ENCODE measurements around the gene ATXN7L2. TPM values are rescaled to one million over a fixed set of nuclear protein-coding genes. Genes with fewer than 3 reads are reported as not detected.

ATXN7L2 gene
- total RNA-seq, 1 donor from 2014 or later: 10.5 TPM

DNA sequence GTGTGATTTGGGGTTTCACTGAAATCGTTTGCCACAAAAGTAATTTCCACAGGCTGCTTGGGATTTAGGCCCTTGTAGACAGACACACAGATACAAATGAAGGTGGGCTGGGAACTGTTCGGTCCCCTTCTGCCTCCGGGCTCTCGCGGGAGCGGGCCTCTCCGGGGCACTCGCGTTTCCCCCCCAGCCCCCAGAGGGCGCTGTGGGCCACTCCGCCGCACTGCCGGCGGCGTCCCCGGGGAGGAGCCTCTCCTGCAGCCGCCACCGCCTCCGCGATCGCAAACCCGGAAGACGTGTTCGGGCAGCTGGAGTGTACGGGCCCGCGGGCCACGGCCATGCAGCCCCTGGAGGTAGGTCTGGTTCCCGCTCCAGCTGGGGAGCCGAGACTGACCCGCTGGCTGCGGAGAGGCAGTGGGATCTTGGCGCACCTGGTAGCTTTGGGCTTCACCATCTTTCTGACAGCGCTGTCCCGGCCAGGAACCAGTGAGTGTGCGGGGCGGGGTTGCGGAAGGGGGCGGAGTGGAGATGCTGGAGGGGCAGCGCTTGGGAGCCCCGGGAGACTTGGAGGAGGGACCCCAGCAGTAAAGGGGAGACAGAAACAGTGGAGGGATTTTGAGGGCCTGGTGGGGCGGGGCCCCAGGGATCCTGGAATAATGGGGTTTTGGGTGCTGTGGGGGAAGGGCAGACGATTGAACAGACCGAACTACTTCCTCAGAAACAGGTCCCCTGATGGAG, 10.3 kb downstream of the ATXN7L2 start, which contains the start of gene CYB561D1:
CYB561D1 (plus strand) TSS at position 290 of the 735 bp plus-strand sequence; CDS start at position 336, 46 bp downstream.
- intact Hi-C loops (cut with micrococcal nuclease): loop anchor here (1.0 to 5.0 kb wide), 6 partner anchors 11 to 232 kb away; partner anchors contain the start of genes AMIGO1, ATXN7L2, GNAI3 and PSMA5

DNA sequence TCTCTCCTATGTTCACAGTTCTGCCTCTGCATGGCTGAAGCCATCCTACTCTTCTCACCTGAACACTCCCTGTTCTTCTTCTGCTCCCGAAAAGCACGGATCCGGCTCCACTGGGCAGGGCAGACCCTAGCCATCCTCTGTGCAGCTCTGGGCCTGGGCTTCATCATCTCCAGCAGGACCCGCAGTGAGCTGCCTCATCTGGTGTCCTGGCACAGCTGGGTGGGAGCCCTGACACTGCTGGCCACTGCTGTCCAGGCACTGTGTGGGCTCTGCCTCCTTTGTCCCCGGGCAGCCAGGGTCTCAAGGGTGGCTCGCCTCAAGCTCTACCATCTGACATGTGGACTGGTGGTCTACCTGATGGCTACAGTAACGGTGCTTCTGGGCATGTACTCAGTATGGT, 12.0 kb downstream of the ATXN7L2 start:
- intact Hi-C loops (cut with micrococcal nuclease): loop anchor here (2.0 kb wide), 1 partner anchor 69 kb away; the partner anchor contains the start of gene PSMA5

DNA sequence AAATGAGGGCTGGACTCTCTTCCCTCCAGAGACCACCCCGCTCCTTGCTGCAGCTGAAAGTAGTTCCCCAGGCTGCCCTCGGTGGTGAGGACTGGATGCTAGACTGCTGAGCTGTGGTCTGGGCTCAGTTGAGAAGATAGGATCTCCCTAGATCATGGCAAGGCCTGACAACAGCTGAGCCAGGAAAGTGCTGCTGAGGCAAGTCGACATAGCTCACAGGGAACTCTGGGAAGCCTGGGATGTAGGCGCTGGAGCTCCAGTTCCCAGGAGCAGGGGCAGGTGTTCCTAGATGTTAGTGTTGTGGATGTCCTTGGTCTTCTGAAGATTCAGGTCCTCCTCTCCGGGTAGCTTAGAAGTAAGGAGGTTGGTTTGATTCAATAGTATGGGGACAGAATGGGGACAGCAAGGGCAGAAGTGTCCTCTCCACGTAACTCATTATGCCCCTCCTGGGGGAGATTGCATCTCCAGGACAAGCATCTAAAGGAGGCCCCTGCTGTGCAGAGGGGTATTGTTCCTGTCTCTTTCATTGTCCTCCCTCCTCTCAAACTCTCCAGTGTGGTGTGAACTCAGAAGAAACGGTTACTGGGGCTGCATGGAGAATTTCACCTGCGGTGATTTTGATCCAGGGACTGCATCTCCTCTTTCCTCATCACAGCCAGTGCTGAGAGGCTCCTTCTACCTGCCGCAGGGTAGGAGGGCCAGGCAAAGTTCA, 13.9 kb downstream of the ATXN7L2 start:
- intact Hi-C loops (cut with micrococcal nuclease): loop anchor here (1.0 kb wide), 1 partner anchor 35 kb away; no protein-coding TSS in a partner anchor

DNA sequence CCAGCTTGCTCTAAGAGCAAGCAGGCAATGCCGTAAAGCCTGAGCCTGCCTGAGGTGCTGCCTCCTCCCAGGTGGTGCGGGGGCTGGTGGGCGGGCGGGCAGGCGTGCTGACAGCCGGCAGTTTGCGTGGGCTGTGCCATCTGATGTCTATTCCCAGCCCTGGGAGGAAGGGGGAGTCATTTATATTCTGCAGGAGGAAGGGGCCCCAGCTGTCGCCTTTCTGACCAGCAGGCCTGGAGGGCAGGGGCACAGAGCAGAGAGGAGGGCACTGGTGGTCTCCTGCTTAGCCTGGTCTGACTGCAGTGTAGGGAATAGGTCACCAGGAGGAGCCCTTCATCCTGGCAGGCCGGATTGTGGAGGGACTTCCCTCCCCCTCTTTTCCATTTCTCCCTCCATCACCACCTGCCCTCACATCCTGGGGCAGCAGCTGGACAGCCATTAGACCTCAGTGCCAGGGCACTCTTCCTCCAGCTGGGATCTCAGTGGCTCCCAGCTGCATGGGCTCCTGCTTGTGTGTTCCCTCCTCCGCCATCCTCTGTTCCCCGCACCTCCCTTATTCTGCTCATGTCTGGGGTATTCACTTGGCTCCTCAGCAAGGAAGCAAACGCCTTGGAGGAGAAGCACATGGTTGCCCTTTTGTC, 14.6 kb downstream of the ATXN7L2 start:
- intact Hi-C loops (cut with micrococcal nuclease): loop anchor here (1.0 kb wide), 1 partner anchor 34 kb away; no protein-coding TSS in a partner anchor

DNA sequence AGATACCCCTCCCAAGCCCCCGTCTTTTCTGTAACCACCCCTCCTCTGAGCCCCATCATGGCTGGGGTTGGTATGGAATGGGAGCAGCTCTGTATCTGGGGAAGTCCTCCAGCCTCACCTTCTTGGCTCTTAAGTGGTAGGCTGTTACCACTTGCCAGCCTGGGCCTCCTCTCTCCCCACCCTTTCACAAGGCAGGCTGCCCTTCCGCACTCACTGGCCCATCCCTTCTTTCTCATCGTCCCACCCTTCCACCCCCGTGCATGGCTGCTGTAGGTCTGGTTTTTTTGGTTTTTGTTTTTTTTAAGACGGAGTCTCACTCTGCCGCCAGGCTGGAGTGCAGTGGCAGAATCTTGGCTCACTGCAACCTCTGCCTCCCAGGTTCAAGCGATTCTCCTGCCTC, 15.4 kb downstream of the ATXN7L2 start:
- intact Hi-C loops (cut with micrococcal nuclease): no loop called here

DNA sequence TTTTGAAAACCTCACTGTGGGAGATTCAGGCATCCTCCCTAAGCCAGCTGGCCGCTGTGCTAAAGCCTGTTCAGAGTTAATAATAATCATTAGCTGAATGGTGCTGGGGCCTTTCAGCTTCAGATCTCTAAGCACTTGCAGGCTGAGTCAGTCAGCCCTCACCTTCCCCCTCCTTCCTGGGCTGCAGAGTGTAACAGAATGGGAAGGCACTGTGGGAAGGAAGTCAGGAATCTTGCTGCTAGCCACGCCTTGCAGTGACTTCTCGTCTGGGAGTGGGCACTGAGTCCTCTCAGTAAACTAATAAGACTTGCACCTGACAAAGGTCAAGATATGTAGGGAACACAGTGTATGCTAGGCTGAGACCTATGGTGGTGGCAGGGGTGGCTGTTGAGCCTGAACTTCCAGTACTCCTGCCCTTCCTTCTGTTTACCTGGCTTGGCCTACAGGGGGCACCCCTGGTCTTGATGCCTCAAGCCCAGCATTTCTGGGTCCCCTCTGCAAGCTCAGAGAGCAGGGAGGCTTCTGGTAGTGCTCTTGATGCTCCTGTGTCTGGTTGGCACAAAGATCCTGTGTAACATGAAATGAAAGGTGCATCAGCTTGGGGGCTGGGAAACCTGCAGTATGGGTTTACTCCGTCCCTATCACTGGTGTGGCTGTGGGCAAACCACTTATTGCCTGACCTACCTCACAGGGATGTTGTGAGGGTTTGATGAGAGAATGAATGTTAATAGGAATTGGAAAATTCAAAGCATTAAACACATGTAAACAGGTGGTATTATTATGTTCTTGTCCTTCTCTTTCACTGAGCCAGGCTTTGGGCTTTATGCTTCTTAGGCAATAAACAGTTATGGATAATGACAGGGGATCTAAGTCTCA, 16.2 kb downstream of the ATXN7L2 start:
- intact Hi-C loops (cut with micrococcal nuclease): no loop called here

DNA sequence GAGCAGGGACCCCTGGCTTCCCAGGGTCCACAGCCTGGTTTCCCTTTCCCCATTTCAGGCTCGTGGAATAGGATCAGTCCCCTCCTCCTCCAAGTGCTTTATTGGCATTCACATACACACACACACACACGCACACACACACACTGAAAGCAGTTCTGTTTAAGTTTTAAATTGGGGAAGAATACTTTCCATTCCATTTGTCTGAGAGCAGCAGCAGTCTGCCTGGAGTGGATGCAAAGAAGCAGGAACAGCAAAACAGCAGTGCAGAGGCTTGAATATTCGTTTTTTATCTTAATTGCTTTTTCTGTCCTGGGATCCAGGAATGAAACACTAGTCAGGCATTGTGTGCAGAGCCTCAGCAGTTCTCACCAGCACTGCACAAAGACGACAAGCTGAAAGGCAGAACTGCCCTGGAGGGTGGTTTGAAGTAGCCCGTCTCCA, 17.3 kb downstream of the ATXN7L2 start:
- intact Hi-C loops (cut with micrococcal nuclease): no loop called here

DNA sequence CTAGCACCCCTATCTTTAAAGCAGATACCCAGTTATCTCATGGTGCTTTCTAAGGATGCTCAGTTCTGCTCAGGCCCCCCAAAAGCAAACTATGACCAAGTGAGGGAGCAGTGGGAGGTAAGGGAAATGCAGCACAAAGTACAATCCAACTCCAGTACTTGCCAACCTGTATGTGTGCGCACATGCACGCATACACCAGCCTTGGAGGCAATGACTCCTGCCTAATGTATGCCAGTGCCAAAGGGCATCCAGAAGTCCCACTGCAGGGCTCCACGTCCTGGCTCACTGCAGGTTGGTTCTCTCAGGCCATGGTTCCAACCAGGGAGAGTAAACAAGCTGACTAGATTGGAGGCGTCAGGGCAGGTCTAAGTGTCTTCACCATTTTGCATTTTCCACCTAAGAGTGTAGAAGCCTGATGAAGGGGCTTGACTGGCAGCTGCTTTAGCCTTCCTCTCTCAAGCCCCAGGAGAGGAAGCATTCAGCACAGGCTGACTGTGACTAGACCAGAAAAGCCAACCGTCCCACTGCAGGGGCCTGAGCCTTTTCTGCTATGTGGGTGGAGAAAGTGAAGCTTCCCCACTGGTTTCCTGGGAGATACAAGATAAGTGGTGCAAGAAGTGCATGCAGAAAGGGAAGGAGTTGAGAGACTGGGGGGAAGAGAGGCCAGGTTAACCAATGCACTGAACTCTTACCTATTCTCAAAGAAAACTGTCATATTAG, 18.1 kb downstream of the ATXN7L2 start:
- intact Hi-C loops (cut with micrococcal nuclease): no loop called here

DNA sequence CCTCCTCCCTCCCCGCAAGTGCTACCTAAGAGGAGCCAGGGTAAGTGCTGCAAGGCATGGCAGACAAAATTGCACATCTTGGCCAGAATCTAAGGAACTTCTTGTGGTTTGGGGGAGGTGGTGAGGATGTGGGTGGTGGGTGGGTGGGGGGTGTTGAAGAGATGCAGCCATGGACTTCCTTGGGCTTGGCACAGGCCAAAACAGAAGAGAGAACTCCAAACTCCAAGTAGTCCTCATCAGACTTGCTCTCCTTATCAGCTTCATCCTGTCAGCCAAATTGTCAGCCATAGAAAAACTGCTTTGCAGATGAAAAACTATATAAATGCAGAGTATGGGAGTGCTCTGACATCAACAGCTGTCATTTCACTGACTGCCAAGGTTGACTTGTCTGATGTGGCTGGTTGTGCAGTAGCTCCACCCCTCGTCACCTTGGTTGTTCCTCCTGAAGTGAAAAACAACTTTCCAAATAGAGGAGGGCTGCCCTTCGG, 18.7 kb downstream of the ATXN7L2 start:
- intact Hi-C loops (cut with micrococcal nuclease): no loop called here

DNA sequence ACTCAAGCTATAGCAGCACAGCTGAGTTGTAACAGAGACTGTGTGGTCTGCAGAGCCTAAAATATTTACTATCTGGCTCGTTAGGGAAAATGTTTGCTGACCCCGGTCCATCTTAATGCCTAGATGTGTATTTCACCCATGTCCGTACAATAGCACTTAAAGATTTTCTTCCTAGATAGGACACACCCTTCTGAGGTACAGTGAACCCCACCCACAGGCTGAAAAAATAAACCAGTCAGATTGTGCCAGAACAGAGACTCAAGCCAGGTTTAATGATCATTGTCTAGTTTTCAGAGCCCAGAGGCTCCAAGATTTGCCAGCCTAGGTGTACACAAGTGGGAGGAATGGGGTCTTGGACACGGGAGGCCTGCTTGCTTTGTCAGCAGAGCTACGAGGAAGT, 20.2 kb downstream of the ATXN7L2 start:
- intact Hi-C loops (cut with micrococcal nuclease): no loop called here

DNA sequence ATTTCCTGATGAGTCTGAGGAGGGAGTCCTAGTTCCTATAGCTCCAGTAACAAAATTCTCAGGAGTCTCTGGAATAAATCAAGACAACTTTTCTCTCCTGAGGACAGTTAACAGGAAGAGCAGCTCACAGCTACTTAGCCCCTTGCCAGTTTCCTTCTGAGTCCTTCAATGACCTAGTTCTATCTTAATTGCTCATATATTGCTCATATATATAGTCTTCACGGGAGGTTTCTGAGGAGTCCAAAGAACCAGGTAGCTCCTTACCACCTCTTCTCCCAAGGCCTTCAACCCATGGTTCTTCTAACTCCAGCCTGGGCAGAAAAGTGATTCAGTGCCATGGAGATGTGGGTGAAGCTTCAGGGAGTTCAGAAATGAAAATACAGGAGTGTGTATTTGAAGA, 21.3 kb downstream of the ATXN7L2 start:
- intact Hi-C loops (cut with micrococcal nuclease): no loop called here

DNA sequence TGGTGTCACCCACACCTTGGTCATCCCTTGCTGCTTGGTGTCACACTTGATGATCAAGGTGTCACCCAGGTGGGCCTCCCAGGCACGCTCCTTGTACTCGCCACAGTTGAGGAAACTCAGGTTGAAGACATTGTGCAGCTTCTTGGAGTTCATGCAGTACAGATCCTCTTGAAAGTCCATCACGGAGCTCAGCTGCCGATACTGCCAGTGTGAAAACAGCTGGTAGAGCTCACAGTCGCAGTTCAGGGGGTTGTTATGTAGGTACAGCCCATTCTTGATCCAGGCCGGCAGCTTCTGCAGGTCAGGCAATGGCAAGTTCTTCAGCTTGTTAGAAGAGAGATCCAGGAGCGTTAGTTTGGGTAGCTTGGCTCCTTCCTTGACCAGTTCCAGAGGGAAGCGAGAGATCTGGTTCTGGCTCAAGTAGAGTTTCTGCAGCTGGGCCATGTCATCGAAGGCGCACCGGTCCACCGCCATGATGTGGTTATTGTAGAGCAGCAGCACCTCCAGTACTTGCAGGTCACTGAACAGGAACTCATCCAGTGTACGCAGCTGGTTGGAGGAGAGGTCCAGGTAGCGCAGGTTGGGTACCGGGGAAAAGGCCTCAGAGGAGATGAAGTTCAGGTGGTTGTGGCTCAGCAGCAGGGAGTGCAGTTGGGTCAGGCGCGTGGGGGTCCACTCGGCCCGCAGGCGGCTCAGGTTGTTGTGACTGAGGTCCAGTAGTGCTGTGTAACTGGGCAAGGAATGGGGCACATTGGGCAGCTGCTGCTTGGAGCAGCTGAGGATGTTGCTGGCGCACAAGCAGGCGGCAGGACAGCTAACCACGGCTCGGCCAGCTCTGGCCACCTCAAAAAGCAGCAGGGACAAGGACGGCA, 24.5 kb downstream of the ATXN7L2 start:
- intact Hi-C loops (cut with micrococcal nuclease): no loop called here

DNA sequence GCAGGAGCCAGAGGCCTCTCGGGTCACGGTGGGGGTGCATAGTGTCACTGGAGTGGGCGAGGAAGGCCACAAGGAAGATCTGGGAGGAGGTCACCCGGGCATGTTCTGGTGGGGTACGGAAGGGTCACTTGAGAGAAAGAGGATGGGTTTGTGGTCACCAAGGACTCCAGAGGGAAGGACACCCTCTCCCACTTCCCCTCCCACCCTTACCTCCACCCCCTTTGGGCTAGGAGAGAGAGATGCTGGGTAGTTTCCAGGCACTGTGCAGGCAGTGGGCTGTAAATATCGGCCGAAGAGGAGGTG, 25.1 kb downstream of the ATXN7L2 start:
- intact Hi-C loops (cut with micrococcal nuclease): loop anchor here (1.0 kb wide), 1 partner anchor 15 kb away; the partner anchor contains the start of gene CYB561D1

DNA sequence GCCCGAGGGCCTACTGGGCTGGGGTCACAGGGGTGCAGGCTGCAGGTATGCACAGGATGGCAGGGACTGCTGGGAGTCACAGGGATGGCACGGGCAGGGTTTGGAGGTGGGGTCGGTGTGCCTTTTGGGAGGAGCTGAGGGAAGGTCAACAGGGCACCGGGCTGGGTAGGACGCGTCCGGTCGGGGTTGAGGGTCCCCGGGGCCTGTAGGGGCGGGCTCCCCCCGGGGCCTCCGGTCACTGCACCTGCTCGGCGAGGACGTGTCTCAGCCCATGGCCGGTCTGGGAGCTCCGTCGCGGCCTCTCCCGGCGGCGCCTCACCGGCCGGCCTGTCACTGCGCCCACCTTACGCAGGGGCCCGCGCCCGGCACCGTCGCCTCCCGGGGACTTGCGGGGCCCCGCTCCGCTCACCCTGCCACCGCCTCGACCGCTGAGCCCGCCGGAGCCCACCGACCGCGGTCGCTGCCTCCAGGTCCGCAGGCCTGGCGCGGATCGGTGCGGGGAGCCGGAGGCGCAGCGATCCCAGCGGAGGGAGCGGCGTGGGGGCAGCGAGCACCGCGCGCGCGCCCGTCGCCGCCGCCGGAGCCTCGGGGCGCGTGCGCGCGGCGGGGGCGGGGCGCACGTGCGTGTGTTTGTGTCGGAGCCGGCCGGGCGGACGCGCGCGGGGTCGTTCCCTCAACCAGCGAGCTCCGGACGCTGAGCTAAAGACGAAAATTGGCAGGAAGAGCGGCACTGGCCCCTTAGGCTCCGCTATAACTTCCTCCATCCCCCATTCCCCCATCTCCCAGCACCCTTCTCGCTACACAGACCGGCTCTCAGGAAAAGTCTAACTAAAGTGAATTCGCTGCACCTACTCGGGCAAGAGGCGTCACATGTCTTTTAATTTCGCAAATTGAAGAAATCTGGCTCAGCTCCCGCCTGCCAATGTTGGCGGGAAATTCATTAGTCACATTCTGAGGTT, 25.8 kb downstream of the ATXN7L2 start, which contains the start of gene AMIGO1:
AMIGO1 (minus strand) TSS at position 552 of the 959 bp plus-strand sequence. CDS start 815 bp downstream, outside the sequence.
- intact Hi-C loops (cut with micrococcal nuclease): loop anchor here (1.0 kb wide), 1 partner anchor 15 kb away; the partner anchor contains the start of gene CYB561D1

DNA sequence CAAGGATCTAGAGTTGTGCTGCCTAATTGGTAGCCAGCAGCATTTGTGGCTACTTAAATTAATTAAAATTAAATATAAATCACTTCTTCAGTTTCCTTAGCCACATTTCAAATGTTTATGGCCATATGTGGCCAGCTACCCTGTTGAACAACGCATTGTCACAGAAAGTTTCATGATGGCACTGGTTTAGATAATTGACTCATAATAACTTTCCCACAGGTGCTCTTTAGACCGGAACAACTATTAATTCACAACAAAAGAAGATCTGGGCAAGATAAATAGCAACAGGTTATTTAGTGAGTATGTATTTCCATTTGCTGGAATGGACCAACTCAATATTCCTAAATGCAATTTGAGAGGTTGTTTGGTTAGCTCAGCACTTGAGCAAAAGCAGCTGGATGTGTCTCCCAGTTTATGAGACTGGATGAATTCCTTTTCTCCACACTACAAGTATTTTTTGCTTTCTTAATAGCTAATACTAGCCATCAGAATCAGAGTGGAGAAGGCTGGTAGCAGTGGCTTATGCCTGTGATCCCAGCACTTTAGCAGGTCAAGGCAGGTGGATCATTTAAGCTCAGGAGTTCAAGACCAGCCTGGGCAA, 29.5 kb downstream of the ATXN7L2 start:
- intact Hi-C loops (cut with micrococcal nuclease): no loop called here

DNA sequence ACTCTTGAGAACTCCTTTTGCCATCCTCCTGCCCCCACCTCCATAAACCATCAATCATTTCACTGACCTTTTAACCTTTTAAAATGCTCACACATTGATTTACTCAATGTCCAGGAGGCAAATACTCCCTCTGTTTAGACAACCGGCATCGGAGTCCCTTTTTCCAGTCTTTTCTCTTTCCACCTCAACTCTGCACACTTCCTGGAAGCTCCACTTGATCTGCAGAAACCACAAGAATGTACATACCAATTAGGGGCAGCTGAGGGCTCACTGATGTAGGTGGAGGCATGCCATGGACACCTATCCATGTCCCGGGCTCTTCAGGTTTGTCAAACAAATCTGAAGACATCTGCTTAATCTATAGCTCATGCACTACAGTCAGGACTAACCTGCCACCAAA, 31.1 kb downstream of the ATXN7L2 start:
- intact Hi-C loops (cut with micrococcal nuclease): no loop called here

DNA sequence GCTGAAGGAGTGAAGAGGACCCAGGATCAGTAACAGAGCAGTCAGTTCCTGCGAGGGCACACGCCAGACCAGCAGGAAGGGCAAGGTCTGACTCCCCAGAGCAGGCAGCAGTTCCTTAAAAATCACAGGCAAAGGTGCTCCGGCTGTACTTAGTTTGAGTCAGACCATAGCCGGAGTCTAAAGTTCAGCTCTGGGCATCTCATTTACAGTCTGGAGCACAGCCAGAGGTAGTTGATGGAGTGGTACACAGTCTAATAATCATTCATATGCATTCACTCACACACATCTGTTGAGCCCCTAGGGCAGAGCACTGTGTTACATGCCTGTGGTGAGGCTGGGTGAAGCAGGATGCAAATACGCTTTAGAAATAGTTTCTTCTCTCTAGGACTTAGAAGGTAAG, 33.2 kb downstream of the ATXN7L2 start:
- intact Hi-C loops (cut with micrococcal nuclease): no loop called here

Data from T-helper 2 cell treated with Interferon-gamma antibody and Interleukin-4, amounts not matched to agents 100 ng/mL and 5 ng/mL, for 36 hours (primary cell).